Kidney (tissue), 14 donors: ENCODE data around the gene C6orf141. TPM values are rescaled to one million over a fixed set of nuclear protein-coding genes. Genes with fewer than 3 reads are reported as not detected.

Experiments used
- DNase-seq, 5 donors: peaks; one replicate each; pipeline ENCODE4 v3.0.0-alpha.2; 2013 to 2020
- FAIRE-seq: peaks from 2 replicates; lab custom pipeline; 2012; peaks lifted over from hg19 to GRCh38; lab: Jason Lieb, UNC
- H3K27ac ChIP-seq, 2 donors: one replicate each; pipeline ENCODE4 v1.7.0; 2013; ENCODE audit warnings: low read depth in 2 of 2, low read length in 2 of 2, inconsistent platforms in 1 of 2
- H3K27me3 ChIP-seq: one replicate; pipeline ENCODE4 v1.7.1; 2013; ENCODE audit warnings: low read length, inconsistent platforms; ENCODE audit not compliant: control insufficient read depth, insufficient read depth
- H3K36me3 ChIP-seq, 3 donors: one replicate each; pipeline versions ENCODE4 v1.7.0 to v1.7.1; 2013; ENCODE audit warnings: low read length in 3 of 3, control low read depth in 1 of 3, inconsistent platforms in 1 of 3; ENCODE audit not compliant: insufficient read depth in 3 of 3, control insufficient read depth in 2 of 3
- H3K4me1 ChIP-seq, 3 donors: one replicate each; pipeline versions ENCODE4 v1.7.0 to v1.7.1; 2013; ENCODE audit warnings: low read length in 3 of 3, inconsistent platforms in 1 of 3, low read depth in 1 of 3; ENCODE audit not compliant: control insufficient read depth in 2 of 3, insufficient read depth in 2 of 3
- H3K4me3 ChIP-seq, 3 donors: one replicate each; pipeline versions ENCODE4 v1.7.0 to v1.8.1; 2013; ENCODE audit warnings: low read length in 3 of 3, control low read depth in 1 of 3, inconsistent platforms in 1 of 3
- H3K9ac ChIP-seq, 3 donors: one replicate each; pipeline versions ENCODE4 v1.7.0 to v1.7.1; 2013; ENCODE audit warnings: low read length in 3 of 3, control low read depth in 1 of 3, inconsistent platforms in 1 of 3
- H3K9me3 ChIP-seq, 3 donors: one replicate each; pipeline versions ENCODE4 v1.7.0 to v1.7.1; 2013; ENCODE audit warnings: low read length in 3 of 3, control low read depth in 1 of 3, inconsistent platforms in 1 of 3; ENCODE audit not compliant: control insufficient read depth in 2 of 3, insufficient read depth in 1 of 3
- CTCF ChIP-seq: IDR thresholded peaks from 3 replicates; pipeline ENCODE4 v1.5.1; 2012; ENCODE audit warnings: mild to moderate bottlenecking, moderate library complexity, borderline replicate concordance; ENCODE audit not compliant: insufficient read depth; ENCODE audit errors: extremely low read depth
- intact Hi-C: fragments of 100-400 bp; cut with DNase I; formaldehyde crosslinking; loops from one replicate; pipeline ENCODE4 v1.11.1; 2022
- polyA plus RNA-seq: library from polyadenylated mRNA; stranded (reverse); fragments of 350-450 nt; fragmentation: Illumina TruSeq; extraction: RNeasy Lipid Tissue Mini Kit (QIAGEN cat#74804); gene quantifications from one replicate; pipeline ENCODE4 v1.2.3, GENCODE V29; 2014; ENCODE audit warnings: low read depth, low replicate concordance; ENCODE audit not compliant: insufficient read depth
- total RNA-seq: library from RNA; stranded (reverse); fragmentation: NEBNext Ultra II Directional; extraction: Animal tissue kit (Norgen Biotek cat#: 25700); gene quantifications from one replicate; pipeline ENCODE4 v1.2.1, GENCODE V29; 2021
- donor health status: control.
- donor health status: control.
- donor health status: control.
- donor health status: control.
- donor health status: control.
- donor health status: DM: yes; HTN: yes; CAD: no.
- donor health status: Normal renal cell carcinoma (clear cell type).

The C6orf141 gene
- total and polyA plus RNA-seq, 2 donors from 2014 or later = 2.2 TPM; not detected in 1

GRCh38 chr6:49540614-49541013, 9.9 kb upstream of the C6orf141 start:
- TF ChIP-seq CTCF = no peak
- Histone ChIP-seq H3K4me1 (no peaks in the 10 kb centered on the region), H3K27ac (no peak overlapping the region), H3K9me3 (no peaks in the 10 kb centered on the region), H3K4me3 (no peak overlapping the region), H3K36me3 (no peaks in the 10 kb centered on the region), H3K27me3 (no peaks in the 10 kb centered on the region), H3K9ac (no peak overlapping the region)
- intact Hi-C loops = no loop called here
- DNase-seq (no peak), FAIRE-seq (no peak)

- no peak for DNase-seq
- H3K27me3 ChIP-seq = no peaks in the 10 kb centered on the region
- intact Hi-C loops = no loop called here
- no peak for TF ChIP-seq CTCF
- no peaks in the 10 kb centered on the region for H3K36me3 ChIP-seq
- H3K9me3 ChIP-seq = no peaks in the 10 kb centered on the region
- H3K27ac ChIP-seq = no peak overlapping the region
- no peak overlapping the region for H3K4me3 ChIP-seq
- H3K9ac ChIP-seq = no peak overlapping the region
- no peaks in the 10 kb centered on the region for H3K4me1 ChIP-seq
- FAIRE-seq = no peak
Measured at GRCh38 chr6:49541210-49541724, 9.2 kb upstream of the C6orf141 start.

- FAIRE-seq (no peak), DNase-seq (no peak)
- Histone ChIP-seq H3K27ac (no peak overlapping the region), H3K4me1 (no peaks in the 10 kb centered on the region), H3K27me3 (no peaks in the 10 kb centered on the region), H3K36me3 (no peaks in the 10 kb centered on the region), H3K4me3 (no peak overlapping the region), H3K9ac (no peak overlapping the region), H3K9me3 (no peaks in the 10 kb centered on the region)
- no peak for TF ChIP-seq CTCF
- intact Hi-C loops = no loop called here
Measured at GRCh38 chr6:49541936-49542335, 8.5 kb upstream of the C6orf141 start.
